ENCODE measurements around the gene CCT8.

Gene CCT8, protein sequence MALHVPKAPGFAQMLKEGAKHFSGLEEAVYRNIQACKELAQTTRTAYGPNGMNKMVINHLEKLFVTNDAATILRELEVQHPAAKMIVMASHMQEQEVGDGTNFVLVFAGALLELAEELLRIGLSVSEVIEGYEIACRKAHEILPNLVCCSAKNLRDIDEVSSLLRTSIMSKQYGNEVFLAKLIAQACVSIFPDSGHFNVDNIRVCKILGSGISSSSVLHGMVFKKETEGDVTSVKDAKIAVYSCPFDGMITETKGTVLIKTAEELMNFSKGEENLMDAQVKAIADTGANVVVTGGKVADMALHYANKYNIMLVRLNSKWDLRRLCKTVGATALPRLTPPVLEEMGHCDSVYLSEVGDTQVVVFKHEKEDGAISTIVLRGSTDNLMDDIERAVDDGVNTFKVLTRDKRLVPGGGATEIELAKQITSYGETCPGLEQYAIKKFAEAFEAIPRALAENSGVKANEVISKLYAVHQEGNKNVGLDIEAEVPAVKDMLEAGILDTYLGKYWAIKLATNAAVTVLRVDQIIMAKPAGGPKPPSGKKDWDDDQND

DNA sequence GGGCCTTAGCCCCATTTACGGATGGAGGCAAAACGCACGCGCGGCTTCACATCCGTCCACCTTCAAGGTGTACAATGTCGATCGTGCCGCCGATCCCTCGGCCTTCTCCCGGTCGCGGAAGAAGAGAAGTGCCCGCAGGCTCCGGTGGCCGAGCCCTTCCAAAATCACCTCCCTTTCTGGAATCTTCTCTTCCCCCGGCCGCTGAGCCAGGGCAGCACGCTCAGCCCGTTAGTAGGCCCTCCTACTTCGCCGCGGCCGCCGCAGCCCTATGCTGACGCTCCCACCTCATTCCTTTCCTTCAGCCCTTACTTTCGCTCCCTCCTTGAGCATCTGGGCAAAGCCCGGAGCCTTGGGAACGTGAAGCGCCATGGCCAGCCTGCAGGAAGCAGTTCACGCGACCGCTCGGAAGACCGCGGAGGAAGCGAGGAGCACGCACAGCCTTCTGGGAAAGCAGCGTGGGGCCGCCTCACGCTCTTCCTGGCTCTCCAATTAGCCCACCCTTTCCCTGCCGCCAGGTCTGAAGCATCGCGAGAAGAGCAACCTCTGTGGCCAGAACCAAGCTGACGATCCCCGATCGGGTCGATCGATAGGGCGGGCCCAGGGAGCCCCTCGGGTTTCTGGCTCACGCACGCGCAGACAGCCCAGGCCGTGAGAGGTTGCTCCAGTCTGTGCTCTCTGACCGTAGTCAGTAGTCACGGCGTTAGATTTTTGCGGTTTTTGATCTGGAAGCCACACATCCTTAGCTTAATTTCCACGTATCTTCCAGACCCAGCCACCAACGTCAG, at the start of gene CCT8:
CCT8 (minus strand) TSS at position 427 of the 785 bp plus-strand sequence; CDS start at position 369, 58 bp downstream.
- DNase-seq (ENCODE audit: low read depth in 2 of 2), result peak; percentile 98 to 99

DNA sequence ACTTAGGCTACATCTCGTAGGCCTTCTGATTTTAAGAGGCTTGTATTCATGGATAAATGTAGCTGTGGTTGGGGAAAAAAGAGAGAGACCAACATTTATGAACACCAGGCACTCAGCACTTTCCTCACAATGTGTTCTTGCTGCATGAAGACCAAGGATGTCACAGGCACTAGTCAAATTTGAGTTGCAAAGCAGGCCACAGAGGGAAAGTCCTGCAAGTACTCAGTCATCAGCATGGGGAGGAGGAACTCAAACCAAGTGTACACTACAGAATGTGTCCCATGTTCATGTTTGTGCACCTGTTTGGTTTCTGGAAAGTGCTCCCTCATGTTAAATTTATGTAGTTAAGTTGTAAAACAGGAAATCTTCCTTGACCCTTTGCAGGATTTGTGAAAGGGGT, 48.3 kb upstream of the CCT8 start:
- DNase-seq (ENCODE audit: low read depth in 2 of 2), result no peak

DNA sequence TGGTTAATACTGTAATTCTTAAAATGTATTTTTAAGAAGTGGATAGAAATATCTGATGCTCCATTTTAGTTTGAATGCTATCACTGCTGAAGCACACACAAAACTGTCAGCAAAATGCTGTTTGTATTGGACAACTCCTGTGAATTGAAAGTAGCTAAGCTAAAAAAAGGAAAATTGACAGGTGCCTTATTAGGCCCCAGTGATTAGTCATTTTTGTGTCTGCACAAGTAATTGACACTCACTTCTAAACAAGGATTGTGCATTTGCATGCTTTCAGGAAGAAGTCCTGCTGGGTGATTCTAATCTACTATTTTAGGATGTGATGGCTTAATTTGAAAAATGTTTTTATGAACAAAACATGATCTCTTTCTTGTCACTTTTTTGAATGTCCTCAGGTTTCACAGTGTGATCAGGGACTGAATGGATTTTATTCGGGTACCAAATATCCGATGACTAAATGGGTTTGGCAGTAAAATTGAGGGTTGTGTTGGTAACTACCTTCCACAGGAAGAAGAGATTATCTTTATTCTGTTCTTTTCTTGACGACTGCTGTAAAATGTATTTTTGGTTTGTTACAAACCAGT, 44.0 kb upstream of the CCT8 start:
- DNase-seq (ENCODE audit: low read depth in 2 of 2), result no peak

DNA sequence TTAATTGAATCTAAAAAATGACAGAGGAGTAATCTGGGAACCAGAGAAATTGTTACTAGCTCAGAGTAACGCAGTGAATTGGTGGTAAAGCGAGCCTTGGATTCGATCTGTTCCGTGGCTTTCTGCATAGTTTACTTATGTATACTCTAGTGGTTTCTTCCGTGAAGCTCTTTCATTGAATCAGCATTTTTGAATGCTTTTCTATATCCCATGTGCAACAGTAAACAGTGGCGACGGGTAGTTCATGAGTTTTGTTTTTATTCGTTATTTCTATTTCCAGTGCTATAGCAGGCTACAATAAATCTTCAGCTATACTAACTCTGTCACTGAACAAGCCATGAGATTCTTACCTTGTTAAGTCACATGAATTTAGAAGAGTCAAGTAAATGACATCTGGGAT, 42.5 kb upstream of the CCT8 start:
- no peak for DNase-seq (ENCODE audit: low read depth in 2 of 2)

DNA sequence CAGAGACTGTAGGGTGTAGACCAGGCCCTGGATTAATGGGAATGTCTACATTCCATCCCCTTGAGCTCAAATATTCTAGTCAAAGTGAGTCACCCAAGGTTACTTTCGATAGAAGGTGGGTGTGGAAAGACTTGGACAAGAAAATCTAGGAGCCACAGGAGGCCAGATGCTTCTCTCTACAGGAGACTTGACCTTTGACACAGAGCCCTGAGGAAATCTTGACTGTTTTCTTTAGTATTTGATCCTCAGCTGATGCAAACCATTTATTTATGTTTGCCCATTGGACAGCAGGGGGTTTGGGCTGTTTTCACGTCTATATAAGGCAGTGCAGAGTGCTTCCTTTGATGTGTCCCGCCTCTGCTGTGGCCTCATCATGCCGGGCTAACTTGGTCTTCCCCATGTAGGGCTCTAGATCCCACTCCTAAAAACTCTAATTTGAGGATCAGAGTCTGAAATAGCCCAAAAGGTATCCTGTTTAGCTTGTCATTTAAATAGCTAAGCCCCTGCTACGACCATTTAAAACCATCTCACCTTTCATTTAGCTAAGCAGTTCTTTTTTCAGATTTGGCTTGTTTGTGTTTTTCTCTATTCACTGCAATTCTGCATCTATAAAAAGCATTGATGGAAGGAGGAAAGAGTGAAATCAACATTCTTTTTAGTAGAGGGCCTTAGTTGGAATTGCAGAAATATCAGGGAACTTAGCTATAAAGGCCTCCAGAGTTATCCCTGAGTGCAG, 41.5 kb upstream of the CCT8 start:
- DNase-seq (ENCODE audit: low read depth in 2 of 2), result no peak

DNA sequence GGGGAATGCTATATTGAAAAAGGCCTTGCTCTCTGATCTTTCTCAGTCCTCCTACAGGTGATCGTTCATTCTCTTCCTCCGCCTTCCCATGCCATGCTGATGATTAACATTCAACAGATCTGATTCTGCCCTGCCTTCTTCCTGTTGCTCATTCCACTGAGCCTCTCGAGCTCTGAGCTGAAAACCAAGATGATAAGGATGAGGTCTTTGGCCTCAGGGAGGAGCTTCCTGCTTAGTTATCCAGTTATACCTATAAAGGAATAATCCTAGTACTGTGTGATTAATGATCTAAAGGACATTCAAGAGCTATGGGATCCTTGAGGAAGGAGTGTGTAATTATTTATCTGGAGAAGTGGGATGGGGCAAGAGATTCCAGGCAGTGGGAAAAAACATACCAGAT, 31.8 kb upstream of the CCT8 start:
- no peak for DNase-seq (ENCODE audit: low read depth in 2 of 2)

DNA sequence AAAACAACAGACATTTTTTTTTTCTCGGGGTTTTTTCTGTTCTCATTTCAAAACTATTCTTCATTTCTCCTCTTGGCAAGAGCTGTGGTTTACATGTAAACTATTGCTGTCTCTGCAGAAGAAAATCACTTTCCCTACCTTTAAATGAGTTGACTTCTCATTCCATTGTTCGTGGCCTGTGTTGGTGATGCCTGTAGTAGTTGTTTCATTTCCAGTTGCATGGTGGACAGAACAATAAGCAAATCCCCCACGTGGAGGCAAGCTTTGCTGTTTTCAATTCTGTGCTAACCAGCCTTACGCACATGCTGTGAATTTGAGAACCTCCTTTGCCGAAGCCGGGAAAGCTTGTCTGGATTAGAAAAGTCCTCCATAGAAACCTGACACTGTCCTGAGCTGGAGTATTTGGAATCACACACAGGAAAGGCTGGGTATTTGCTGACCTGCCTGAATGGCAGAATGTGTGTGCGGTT, 30.8 kb upstream of the CCT8 start:
- no peak for DNase-seq (ENCODE audit: low read depth in 2 of 2)

DNA sequence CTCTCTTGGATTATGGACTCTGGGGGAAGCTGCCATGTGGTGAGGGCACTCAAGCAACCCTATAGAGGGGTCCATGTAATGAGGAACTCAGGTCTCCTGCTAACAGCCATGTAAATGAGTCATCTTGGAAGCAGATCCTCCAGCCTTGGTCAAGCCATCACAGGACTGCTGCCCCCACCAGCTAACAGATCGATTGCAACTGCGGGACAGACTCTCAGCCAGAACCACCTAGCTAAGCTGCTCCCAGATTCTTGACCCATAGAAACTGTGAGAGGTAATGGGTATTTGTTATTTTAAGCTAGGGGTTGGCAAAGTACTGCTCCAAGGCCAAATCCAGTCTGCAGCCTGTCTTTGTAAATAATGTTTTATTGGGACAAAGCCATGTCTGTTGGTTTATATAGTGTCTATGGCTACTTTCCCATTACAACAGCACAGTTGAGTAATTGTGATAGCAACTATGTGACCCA, 29.4 kb upstream of the CCT8 start:
- no peak for DNase-seq (ENCODE audit: low read depth in 2 of 2)

DNA sequence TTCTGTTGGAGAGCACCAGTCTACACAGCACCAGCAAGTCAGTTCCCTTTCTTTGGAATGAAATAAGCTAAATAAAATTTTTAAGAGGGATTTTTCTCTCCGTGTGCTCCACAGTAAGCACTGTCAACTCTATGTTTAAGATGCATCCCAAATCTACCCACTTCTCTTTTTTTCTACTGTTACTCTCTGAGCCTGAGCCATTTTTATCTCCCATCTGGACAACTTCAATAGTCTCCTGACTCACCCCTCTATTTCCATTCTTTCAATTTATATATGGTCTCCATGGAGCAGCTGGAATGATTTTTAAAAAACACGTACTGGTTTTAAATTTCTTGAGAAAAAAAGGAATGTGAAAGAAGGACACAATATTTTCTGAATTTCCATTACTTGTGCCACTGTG, 24.7 kb upstream of the CCT8 start:
- no peak for DNase-seq (ENCODE audit: low read depth in 2 of 2)

DNA sequence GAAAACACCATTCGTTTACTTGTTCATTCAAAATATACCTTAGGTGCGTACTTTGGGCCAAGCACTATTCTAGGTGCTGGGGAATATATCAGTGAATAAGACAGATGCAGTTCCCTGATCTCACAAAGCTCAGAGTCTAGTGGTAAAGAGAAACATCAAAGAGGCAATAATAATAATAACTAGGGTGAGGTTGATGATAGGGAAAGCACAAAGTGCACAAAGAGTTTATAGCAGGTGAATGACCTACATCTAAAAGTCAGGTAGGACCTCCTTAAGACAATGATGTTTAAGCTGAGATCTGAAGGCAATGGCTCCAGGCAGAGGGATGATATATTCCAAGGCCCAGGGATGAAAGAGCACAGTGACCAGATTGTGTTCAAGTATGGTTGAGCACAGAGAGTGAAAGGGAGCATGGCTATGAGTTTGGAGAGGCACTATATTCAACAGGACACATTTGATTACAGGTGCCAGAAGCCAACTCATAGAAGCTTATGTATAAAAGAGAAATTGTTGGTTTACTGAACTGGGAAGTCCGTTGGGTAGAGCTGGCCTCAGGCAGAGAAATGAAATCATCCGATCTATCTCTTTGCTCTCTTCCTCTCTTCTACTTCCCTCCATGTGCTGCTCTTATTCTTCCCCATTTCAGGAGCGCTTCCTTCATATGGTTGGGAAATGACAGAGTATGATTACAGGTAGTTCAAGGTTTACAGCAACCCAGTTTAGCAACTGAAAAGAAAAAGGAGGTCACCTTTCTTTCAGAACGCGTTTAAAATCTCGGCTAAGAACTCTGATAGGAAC, 23.0 kb upstream of the CCT8 start:
- DNase-seq (ENCODE audit: low read depth in 2 of 2), result no peak

DNA sequence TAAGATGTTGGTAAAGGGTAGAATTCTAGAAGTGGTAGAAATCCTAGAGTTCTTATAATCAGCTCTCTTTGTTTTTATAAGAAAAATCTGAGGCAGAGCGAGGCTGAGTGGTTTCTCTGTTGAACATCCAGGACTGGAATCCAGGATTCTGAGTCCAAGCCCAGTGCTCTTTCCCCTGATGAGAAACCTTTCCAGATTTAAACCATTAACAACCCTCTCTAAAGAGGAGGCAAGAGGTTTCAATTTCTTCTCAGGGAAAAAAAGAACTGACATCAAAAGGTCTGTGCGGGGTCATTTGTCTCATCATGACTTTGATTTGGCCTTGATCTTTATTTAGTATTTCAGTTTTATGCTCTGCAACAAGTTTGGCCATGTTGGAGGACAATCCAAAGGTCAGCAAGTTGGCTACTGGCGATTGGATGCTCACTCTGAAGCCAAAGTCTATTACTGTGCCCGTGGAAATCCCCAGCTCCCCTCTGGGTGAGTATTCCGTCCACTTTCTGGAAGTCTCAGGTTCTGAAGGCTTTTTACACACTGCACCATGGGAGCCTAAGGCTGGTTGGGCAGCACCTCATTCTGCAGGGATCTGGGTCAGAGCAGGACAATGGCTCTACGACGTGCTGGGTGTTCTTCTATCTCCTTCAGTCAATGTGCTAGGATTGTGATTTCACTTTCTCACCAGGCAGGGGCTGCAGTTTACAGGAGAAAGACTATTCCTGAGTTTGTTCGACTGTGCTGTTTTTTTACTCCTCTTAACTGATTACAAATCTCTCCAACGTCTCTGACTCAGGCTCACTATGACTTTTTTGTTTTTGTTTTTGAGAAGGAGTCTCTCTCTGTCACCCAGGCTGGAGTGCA, 18.9 kb upstream of the CCT8 start:
- DNase-seq (ENCODE audit: low read depth in 2 of 2), result no peak

DNA sequence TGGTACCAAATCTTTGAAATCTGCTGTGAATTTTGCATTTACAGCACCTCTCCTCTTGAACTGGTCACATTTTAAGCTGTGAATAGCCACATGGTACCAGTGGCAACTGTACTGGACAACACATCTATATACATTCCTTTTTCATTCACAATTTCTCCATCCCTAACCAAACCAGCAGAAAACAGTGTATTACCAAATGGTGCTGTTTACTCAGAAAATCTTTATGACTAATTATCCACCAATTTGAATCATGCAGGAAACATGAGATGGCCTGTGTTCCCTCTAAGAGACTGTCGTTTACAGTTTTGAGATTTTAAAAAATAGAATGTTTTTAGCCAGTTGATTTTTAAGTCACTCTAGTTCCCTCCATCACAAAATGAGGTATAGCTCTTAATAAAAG, 17.6 kb upstream of the CCT8 start:
- DNase-seq (ENCODE audit: low read depth in 2 of 2), result no peak

DNA sequence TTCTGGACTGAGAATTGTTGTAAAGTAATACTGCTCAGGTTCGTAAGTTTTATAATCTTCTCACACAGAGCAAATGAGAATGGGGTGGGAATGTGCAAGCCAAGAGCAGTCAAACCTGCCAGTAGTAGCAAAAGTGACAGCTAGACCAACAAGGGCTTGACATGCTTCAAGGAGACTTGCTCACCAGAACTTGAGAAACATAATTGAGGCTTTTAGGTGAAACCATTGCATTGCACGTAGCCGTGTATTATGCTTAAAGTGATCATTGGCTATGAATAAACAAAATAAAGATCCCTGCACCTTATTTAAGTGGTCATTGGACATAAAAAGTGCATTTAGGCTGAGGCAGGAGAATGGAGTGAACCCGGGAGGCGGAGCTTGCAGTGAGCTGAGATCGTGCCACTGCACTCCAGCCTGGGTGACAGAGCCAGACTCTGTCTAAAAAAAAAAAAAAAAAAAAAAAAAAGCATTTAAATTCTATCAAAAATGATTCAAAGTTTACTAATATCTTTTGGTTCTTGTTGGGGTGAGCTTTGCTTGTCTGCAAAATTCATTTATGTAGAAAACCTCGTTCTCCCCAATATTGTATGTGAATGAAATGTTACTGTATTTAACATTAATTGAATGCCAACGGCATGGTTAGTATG, 11.8 kb upstream of the CCT8 start:
- DNase-seq (ENCODE audit: low read depth in 2 of 2), result no peak

DNA sequence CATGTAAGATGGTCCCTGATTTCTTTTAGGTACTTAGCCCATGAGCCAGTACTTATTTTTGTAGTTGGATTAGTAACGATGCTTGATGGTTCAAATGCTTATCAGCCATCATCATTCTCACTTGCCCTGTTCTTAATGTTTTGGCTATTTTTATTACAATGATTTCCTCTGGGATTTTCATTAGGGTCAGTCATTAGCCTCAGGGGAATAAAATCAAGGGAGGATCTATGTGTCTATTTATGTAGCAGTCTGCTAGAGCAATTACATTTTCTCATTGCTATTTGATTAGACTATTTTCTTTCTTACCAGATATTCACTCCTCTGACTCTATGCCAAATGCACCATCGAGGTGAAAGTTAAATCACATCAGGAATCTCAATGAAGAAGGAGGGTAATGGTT, 10.9 kb upstream of the CCT8 start:
- DNase-seq (ENCODE audit: low read depth in 2 of 2), result no peak

DNA sequence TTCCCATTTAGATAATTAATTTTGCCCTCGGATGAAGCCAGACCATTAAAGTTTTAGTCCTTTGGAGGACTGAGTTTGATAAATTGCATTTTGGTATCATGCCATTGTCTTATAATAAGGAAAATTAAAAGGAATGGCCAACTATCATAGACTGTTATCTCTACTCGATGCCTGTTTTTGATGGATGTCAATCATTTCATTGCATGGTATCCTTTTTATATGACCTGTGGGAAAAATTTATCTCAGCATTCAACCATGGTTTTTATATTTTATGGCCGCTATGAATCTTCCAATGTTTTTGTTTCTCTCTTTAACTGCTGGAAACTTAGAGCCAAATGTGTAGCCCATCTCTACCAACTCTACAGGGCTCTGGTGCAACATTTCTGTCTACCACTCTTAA, 9.9 kb upstream of the CCT8 start:
- no peak for DNase-seq (ENCODE audit: low read depth in 2 of 2)

DNA sequence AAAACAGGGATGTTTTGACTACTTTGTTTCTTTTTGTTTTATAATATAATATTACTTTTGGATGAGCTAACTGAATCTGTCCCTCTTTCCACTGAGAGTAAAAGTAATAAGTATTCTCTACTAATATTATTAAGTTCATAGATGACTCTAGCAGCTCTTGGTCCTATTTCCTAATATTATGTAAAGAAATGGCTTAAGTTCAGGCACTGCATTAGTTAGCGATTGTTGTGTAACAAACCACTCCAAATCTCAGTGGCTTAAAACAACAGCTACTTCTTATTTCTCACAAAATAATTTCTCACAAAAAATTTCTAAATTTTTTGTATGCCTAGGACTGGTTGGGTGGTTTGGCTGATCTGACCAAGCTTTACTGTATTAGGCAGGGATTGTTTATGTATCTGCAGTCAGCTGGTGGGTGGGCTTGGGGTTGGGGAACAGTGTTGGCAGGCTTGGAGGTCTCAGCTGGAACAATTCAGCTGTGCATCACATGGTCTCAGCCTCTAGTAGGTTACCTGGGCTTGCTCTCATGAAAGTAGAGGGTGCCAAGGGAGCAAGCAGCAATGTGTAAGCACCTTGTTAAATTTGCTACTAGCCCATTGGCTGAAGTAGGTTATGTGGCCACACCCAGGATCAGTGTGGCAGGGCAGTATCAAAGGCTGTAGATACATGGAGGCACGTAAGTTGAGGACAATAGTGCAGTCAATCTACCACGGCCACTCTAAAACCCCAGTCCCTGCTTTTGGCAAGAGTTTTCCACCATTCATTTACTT, 8.8 kb upstream of the CCT8 start:
- DNase-seq (ENCODE audit: low read depth in 2 of 2), result no peak

DNA sequence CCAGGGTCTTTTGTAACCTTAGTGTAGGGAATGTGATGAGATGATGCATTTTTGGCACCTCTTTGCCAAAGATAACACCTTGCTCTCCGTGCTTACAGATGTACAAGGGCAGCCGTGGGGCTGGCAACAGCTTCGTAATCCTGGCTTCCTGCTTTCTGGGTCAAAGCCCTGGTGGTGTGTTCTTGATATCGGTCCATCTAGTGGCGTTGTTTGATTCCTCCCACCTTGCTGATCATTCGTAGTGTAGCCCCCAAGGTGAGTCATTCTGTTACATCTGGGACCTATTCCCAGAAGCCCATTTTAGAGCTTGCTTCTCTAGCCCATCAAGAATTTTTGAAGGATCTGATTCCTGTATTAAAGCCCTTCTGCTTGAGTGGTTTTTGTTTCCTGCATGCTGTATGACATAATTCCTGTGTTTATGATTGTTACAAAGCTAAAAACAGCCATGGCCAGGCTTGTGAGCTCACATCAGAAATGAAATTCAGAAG, 7.0 kb upstream of the CCT8 start:
- DNase-seq (ENCODE audit: low read depth in 2 of 2), result no peak

All from stimulated activated CD4-positive, alpha-beta T cell treated with anti-CD3 and anti-CD28 coated beads, Interleukin-15, amount 100 ng/mL, for 48 hours (primary cell).